Omental fat pad (tissue), 4 donors: ENCODE results near the gene RNGTT. TPM values are rescaled to one million over a fixed set of nuclear protein-coding genes. Genes with fewer than 3 reads are reported as not detected.

Source experiments
- ATAC-seq: fragments of 150-250 bp; one replicate; pipeline ENCODE4 v1.9.1; 2016; ENCODE audit warnings: mild to moderate bottlenecking, moderate library complexity; ENCODE audit not compliant: low FRiP score
- DNase-seq: peaks from one replicate; pipeline ENCODE4 v3.0.0-alpha.2; 2019; ENCODE audit warnings: low spot score
- total RNA-seq, 4 donors: library from RNA; depleted of rRNA; stranded (reverse); fragments of >200 nt; gene quantifications; one replicate each; pipeline ENCODE4 v1.1.0, GENCODE V29; 2016
- TF ChIP-seq, protein P1 (sequence below), 3 donors: fragments of 450-650 bp; IDR thresholded peaks; one replicate each; pipeline ENCODE4 v1.5.1; 2016 to 2017; ENCODE audit warnings: antibody characterized with exemption in 3 of 3, mild to moderate bottlenecking in 3 of 3, moderate library complexity in 2 of 3

Gene RNGTT
- total RNA-seq, 4 donors from 2014 or later: 12.6 to 21.7 (median 17.7) TPM

DNA sequence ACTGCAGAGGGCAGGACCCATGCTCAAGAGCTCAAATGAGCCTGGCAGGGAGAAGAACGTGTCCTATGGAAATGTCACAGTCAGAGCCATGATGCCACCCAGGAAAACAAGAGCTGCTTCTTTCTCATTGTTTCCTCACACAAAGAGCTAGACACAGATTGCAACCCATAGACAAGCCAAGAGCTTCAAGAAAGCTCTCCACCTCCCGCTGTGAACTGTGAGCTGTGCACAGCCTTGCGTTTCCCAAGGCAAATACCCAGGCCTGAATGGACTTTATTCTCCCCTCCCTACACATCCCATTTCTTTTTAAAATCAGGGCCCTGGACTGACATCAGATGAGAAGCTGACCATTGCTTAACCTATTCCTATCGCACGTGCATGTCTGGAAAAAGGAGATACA is 388.8 kb downstream of the RNGTT start:
- TF ChIP-seq, protein P1, sequence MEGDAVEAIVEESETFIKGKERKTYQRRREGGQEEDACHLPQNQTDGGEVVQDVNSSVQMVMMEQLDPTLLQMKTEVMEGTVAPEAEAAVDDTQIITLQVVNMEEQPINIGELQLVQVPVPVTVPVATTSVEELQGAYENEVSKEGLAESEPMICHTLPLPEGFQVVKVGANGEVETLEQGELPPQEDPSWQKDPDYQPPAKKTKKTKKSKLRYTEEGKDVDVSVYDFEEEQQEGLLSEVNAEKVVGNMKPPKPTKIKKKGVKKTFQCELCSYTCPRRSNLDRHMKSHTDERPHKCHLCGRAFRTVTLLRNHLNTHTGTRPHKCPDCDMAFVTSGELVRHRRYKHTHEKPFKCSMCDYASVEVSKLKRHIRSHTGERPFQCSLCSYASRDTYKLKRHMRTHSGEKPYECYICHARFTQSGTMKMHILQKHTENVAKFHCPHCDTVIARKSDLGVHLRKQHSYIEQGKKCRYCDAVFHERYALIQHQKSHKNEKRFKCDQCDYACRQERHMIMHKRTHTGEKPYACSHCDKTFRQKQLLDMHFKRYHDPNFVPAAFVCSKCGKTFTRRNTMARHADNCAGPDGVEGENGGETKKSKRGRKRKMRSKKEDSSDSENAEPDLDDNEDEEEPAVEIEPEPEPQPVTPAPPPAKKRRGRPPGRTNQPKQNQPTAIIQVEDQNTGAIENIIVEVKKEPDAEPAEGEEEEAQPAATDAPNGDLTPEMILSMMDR (IDR thresholded peaks at IDR 0.05): no peak
- ATAC-seq: no peak
- no peak for DNase-seq

DNA sequence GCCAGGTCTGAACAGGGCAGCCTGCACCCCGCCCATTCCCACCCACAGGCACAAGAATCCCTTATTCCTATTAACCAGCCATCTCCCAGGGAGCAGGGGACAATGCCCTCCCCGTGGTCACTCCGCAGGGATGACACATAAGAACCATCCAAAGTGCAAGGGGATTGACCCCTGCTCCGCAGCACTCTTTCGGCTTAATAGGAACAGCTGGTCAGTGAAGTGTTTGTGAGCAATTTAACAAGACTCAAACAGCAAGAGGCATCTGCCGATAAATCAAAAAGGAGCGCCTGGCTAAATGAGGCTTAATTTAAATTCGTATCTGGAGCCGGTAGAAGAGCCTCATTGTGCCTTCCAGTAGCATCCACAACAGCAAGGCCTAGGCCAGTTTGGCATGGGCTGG is 389.4 kb downstream of the RNGTT start:
- no peak for ATAC-seq
- DNase-seq: no peak
- TF ChIP-seq, protein P1 (IDR thresholded peaks at IDR 0.05): no peak

DNA sequence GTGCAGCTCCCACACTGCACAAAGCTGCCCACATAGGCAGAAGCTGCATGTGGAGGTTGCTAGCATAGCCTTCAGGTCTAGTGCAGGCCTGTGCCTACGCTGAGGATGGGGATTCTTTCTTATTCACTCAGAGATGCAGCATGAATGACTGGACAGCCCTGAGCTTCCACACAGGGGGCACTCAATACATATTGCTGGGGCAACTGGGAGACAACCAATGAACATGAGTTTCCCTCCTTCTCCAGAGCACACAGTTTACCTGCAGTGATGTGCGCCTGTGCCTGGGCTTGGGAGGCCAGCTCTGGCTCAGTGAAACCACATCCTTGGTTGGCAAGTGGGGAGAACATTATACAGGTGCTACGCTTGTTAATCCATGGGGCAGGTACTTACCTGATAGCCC is 389.9 kb downstream of the RNGTT start:
- TF ChIP-seq, protein P1 (IDR thresholded peaks at IDR 0.05): no peak
- DNase-seq (no peak), ATAC-seq (no peak)

DNA sequence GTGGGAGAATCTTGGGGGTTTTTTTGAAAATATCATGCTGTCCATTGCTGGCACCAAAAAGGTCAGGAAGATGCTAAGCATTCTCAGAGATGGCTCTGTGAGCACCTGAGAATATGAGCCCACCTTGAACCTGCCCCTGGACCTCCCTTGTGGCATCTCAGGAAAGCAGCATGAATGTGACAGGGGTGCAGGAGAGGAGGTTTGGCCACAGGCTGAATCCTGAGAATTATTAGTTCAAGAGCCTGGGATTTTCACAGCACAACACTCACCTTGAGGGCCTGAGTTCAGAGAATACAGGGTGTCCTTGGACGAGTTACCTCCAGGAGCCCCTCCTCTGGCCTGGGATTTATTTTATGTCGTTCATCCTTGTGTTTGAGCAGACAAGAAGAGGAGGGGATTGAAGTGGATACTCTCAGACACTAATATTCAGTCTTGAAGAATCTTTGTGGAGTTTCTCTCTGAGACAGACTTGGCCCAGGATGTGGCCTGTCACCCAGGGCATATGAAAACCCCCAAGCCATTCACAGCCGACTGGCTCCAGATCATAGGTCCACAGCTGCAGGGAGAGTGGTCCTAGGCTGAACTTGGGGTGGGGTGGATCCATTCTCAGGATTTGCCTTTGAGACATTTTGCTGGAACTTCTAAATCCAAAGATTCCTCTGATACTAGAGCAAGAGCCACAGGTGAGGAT is 390.8 kb downstream of the RNGTT start:
- no peak for ATAC-seq
- TF ChIP-seq, protein P1 (IDR thresholded peaks at IDR 0.05): no peak
- DNase-seq: no peak

DNA sequence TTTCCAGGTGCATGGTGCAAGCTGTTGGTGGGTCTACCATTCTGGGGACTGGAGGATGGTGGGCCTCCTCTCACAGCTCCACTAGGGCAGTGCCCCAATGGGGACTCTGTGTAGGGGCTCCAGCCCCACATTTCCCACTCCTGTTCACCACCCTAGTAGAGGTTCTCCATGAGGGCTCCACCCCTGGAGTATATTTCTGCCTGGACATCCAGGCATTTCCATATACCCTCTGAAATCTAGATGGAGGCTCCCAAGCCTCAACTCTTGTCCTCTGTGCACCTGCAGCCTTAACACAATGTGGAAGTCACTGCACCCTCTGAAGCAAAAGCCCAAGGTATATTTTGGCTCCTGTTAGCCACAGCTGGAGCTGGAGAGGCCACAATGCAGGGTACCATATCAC is 393.5 kb downstream of the RNGTT start:
- TF ChIP-seq, protein P1 (IDR thresholded peaks at IDR 0.05): no peak
- no peak for DNase-seq

DNA sequence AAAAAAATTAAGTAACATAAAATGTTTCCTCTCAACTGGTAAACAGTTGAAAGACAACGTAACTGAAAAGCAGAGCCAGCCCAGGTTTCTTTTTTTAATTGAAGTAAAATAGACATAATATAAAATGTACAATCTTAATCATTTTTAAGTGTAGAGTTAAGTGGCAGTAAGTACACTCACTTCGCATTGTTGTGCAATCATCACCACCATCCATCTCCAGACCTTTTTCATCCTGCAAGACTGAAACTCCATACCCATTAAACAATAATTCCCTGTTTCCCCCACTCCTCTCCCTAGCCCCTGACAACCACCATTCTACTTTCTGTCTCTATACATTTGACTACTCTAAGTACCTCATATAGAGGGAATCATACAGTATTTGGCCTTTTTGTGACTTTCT is 395.7 kb downstream of the RNGTT start:
- TF ChIP-seq, protein P1 (IDR thresholded peaks at IDR 0.05): no peak
- DNase-seq: no peak
- ATAC-seq: no peak

More for the DNA sequence above, 393.5 kb downstream of the RNGTT start:
- ATAC-seq: no peak
